ENCODE results near the gene HYDIN.

Gene HYDIN

DNA sequence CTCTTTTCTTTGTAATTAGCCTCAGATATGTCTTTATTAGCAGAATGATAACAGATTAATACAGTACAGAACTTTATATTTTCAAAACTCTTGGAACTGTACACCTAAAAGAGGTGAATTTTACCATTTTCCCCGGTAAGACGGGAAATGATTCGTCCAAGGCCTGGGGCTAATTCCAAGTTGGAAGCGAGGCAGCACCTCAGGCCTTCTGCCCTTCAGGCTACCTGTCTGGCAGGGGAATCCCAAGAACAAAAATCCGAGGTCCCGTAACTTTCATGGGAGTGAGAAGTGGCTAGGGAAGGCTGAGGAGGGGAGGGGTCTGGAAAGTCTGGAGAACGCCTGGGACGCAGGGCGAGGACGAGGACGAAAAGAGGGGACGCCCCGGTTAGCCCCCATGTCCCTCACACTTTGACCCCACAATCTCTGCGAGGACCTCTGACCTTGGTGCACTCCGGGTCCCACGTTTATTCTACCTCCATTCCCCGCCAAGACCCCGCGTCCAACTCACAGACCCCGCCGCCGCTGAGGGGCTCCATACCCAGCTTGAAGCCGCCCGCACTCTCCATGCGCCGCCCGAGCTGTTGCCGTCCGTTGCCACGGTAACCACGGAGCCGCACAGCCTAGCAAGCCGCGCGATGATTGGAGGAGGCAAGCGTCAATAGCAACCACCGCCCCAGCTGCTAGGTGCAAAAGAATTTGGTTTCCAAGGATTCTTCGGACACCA is at the start of gene HYDIN:
Gene HYDIN, minus strand, starts transcription at position 601 of the 724 bp plus-strand sequence. CDS start 43,827 bp downstream, outside the sequence.
- peak; percentile 80 for DNase-seq

DNA sequence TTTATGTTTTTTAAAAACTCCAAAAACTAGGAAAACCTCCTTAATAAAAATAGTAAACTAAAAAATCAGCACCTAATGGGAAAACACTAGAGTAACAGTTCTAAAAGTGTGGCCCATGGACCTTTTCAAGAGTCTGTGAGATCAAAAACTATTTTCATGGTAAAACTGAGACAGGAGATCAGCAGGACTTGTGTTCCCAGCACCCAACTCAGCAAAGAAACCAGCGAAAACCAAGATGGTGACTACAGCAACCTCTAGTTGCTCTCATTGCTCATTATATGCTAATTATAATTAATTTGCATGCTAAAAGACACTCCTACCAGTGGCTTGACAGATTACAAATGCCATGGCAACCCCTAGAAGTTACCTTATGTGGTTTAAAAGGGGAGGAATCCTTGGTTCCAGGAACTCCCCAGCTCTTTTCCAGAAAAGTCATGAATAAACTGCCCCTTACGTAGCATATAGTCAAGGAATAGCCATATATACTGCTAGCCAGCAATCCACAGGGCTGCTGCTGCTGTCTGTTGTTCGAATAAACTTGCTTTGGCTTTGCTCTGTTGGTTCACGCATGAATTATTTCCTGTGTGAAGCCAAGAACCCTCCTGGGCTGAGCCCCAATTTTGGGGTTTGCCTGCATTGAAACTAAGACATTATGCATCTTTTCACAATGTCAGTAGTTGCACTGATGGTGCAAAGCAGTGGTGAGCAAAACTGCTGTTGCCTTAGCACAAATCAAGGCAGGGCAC is 46.2 kb upstream of the HYDIN start:
- DNase-seq: no peak

DNA sequence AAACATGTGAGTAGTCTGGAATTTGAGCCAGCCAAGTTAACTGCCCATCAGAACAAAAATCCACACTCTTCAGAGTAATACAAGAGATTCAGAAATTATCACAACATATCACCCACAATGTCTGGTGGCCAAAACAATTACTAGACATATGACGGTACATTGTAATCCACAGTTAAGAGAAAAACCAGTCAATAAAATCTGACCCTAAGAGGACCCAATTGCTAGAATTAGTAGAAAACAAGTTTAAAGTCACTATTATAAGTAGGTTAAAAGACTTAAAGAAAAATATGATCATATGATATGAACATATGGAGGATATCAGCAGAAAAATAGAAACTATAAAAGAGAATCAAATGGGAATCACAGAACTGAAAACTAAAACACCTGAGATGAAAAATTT is 42.9 kb upstream of the HYDIN start:
- DNase-seq: no peak

DNA sequence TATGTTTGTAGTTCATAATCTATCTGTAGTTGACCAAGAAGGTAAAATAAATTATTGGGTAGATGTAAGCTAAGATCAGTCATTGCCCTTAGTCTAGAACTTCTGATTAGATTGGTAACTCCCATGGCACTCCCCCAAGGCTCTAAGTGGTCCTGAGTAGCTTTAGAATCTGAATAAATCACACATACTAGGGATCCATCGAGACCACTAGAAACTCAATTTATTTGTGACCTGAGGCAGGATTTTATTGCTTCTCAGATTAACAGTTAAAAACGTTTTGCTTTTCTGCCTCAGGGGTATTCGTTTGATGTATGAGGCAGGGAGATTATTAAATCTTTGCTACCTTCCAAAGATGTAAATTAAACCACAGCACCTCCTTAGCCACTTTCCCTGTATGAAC is 33.8 kb upstream of the HYDIN start:
- no peak for DNase-seq

DNA sequence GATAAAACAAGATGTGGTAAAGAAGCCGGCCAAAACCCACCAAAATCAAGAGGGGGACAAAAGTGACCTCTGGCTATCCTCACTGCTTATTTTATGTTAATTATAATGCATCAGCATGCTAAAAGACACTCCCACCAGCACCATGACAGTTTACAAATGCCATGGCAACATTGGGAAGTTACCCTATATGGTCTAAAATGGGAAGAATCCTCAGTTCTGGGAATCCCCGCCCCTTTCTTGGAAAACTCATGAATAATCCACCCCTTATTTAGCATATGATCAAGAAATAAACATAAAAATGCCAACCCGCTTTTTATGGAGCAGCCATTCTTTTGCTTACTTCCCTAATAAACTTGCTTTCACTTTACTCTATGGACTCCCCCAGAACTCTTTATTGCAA is 33.1 kb upstream of the HYDIN start:
- no peak for DNase-seq

DNA sequence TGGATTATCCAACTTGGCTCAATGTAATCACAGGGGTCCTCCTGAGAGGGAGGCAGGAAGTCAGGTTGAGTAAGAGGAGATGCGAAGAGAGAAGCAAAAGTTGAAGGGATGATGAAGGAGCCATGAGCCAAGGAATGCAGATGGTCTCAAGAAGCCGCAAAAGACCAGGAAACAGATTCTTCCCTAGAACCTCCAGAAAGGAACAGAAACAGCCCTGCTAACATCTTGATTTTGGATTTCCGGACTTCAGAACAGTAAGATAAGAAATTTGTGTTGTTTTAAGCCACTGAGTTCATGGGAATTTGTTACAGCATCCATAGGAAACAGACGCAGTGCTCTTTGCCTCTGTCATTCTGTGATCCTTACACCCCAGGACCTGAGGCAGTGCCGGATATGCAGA is 31.9 kb upstream of the HYDIN start:
- no peak for DNase-seq

DNA sequence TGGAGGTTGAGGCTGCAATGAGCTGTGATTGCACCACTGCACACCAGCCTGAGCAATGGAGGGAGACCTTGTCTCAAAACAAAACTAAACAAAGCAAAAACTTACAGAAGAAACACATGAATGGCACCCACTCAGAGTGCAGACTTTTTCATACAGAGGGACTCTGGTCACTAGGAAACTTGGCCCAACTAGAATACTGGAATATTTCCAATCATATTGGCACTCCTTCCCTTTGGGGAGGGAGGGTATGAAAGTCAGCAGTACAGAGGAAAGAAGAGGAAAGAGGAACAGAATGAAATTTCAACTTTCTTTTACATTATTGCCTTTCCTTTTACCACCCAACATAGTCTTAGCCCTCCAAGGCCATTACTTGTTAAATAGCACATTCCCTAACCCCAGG is 30.5 kb upstream of the HYDIN start:
- DNase-seq: no peak

DNA sequence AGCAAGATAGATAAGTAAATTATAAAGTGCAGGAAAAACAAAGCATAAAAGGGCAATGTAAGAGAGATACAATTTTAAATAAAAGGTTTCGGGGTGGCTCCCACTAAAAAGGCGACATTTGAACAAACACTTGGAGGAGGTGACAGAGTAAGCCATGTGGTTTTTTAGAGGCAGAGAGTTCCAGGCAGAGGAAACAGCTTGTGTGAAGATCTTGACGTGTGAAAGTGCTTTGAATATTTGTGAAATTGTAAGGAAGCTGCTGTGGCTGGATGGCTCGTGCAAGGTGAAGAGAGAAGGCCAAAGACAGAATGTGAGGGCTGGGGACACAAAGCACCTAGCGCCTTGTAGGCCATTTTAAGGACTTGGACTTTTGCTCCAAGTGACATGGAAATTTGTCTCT is 28.6 kb upstream of the HYDIN start:
- DNase-seq: no peak

DNA sequence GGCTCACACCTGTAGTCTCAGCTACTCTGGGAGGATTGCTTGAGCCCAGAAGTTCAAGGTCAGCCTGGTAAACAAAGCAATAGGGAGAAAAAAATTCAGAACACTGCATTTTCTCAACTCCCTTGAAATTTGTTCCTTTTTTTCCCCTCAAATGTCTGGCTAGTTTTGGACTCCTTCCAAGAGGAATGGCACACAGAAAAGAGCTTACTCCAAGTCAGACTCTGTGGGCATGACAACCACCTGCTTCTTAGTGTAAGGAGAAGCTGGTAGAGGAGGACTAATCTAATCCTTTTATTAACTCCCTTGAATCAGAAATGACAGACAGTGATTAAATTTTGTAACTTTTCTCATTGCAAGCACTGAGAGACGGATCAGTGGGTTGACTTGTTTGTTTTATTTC is 27.9 kb upstream of the HYDIN start:
- DNase-seq: no peak

DNA sequence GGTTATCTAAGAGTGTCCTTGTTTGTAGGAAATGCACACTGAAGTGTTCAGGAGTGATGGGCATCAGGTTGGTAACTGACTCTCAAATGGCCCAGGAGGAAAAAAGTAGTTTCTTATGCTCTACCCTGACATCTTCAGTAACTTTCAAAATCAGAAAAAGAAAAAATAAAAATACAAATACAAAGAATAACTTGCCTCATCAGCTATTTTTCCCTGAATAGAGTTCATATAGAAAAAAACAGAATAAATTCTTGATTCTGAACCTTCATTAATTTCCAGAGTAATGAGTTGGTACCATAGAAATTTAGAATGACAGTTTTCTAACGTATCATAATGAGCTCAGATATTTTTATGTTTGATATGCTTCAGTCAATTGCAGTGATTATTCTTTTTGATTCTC is 27.2 kb upstream of the HYDIN start:
- DNase-seq: no peak

DNA sequence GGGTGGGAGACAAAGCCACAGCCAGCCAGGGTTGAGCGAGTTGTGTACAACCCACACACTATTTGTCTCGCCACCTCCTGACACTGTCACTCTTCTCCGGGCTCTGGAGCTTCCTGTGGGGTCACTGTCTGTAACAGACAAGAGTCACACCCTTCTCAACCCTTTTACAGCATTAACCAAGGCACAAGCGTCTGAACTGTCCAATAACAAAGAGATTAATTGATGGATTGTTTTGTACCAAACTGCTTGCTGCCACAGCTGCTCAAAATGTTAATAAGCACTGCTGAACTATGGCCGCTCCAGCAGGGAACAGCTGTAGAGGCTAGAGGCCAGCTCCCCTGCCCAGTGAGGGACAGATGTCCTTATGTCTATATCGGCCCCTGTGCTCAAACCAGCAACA is 25.2 kb upstream of the HYDIN start:
- DNase-seq: peak; percentile 67

DNA sequence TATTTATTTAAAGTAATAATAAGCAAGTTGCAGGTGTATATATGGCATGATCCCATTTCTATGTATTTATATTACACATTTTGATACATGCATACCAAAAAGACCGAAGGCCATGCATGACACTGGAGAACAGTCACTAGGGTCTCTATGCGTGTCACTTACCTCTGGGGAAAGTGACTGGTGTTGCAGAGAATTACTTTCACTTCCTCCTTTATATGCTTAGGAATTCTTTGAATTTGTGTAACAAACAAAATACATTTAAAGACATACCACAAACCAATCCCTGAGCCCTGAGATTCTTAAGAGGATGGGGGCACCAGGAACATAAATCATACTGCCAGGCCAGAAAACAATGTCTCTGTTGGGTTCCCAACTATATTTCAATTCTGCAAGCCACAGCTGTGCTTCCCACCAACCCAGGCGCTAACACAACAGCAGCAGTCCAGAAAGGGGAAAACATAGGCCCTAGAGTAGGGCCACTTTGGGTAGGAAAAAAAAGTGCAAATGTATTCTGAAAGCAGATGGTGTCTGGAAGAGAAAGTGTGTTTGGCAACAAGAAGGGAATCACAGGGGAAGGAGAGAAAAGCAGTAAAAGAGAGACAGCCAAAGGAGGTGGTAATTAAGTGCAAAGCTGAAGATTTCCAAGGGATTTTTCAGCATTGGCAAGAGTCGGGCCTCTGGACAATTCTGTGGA is 24.5 kb upstream of the HYDIN start:
- peak; percentile 5 for DNase-seq

DNA sequence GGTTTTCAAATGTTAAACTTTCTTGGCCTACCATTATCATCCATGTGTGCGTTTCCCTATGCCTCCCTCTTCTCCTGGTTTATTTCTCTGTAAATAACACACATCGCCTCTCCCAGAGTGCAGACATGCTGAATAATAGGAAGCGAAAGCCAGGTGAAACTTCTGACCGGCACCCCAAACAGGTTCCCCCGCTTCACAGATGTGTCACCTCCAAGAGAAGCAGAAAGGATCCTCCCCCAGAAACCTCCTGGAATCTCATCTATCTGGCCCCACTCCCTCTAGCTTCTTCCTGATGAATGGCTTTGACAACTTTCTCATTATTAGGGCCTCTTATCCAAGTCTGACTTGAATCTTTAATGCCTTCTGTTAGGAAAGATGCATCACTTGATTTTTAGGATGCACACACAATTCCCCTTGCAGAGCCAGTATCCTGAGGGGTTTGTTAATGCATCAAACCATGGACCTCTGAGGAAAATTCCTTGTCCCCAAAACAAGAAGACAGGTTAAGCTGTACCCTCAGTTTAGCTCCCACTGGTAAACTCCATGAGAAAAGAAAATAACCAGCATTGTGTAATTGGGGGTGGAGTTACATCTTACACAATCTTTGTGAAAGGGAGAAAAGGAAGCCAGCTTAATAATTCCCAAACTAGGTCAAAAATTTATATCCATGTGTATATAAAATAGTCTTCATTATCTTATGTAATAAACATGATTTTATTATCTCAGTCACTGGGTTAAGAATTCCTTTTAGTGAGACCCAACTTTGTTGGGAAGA is 20.1 kb upstream of the HYDIN start:
- DNase-seq: no peak

DNA sequence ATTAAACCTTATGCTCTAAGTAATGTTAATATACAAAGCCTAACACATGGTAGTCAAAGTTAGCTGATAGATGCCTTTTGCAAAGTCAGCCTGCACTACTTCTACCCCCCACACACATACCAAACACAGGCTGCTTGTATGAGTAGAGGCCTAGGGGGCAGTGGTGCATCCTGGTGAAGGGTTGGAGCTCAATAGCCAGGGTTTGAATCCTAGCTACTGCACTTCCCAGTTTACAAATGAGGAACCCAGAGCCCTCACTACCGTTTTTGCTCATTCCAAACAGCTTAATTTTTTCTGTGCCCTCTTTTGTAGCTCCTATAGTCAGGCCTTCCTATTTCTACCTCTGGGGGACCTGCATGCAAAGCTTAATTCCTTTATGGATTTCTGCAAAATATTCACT is 18.9 kb upstream of the HYDIN start:
- no peak for DNase-seq

DNA sequence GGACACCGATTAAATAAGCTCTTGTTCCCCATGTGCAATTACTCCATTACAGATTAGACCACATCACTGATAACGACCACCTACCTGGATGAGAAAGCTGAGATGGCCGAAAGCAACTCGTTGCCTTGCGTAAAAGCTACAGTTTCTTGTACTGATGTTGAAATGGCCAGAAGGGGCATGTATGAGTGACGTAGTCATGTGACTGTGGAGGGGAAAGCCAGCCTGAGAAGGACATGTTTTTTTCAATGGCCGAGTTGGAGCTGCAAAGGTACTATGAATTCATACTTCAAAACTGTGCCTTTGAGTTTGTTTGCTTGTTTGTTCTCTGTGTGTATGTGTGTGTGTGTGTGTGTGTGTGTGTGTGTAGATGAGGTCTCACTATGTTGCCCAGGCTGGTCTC is 17.0 kb upstream of the HYDIN start:
- DNase-seq: no peak

DNA sequence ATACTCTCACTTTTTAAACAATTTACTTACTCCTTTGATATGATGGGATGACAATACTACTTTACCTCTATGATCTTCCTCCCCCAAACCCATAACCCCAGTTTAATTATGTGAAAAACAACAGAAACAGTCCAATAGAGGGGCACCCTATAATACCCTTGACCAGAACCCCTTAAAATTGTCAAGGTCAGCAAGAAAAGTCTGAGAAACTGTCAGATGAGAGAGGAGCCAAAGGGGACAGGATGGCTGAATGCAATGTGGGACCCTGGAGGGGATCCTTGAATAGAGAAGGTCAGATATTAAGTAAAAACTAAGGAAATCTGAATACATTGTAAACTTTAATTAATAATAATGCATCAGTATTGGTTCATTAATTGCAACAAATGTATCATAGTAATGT is 15.8 kb upstream of the HYDIN start:
- no peak for DNase-seq

DNA sequence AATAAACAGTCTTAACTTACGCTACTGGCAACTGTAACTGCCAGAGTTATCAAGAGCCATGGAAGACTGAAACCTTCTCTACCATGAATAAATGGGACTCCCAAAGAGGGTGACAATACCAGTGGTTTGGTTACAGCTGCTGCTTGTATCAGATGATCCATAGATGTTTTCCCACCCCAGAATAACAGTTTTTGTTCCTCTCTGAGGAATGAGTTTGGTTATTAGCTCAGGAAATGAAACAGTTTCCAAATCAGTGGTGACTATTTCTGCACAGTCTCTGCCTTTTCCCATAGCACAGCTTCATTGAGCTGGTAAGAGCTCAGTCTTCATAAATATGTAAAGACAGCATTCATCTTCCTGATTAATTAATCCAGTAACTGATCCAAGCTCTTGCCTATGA is 14.0 kb upstream of the HYDIN start:
- no peak for DNase-seq

DNA sequence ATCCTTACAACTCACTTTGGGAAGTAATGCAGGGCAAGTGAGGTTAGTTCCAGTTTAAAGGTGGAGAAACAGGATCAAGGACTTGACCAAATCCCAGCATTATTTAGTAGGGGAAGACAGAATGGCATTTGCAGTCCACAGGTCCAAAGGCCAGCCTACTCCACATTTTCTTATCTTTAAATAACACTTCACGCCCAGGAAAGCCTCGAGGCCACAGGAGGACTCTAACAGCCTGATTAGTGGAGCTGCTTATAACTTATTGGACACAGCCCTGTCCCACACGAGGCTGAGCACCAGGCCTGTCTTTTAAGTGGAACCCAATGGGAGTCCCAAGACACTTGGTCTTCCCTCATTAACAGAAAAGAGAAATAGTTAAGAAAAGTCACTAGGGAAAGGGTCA is 12.1 kb upstream of the HYDIN start:
- no peak for DNase-seq

DNA sequence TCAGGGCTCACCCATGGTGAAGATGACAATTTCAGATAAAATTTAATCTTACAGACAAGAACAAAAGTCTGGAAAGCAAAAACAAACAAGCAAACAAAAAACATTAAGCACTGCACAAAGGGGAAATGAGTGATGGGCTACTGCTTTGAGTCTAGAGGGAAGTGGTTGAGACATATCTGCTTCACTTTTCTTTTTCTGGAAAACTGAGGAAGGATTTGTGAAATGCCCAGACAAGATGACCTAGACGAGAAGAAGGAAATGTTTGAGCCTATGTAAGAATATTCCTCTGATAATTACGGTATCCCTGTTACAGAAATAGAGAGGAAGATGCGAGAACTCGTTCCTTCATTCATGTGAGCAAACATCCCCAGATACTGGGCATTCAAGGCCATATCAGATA is 11.5 kb upstream of the HYDIN start:
- DNase-seq: no peak

DNA sequence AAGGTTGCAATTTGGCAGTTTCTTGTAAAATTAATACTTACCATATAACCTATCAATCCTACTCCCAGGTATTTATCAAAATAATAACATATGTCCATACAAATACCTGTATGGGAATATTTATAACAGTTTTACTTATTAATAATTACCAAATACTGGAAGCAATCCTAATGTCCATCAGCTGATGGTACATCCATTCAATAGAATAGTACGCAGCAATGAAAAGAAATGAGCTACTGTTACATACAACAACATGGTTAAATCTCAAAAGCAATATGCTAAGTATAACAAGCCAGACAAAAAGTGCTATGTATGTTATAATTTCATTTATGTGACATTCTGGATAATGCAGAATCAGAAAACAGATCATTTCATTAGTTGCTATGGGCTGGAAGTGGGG is 1.2 kb downstream of the HYDIN start:
- no peak for DNase-seq

DNA sequence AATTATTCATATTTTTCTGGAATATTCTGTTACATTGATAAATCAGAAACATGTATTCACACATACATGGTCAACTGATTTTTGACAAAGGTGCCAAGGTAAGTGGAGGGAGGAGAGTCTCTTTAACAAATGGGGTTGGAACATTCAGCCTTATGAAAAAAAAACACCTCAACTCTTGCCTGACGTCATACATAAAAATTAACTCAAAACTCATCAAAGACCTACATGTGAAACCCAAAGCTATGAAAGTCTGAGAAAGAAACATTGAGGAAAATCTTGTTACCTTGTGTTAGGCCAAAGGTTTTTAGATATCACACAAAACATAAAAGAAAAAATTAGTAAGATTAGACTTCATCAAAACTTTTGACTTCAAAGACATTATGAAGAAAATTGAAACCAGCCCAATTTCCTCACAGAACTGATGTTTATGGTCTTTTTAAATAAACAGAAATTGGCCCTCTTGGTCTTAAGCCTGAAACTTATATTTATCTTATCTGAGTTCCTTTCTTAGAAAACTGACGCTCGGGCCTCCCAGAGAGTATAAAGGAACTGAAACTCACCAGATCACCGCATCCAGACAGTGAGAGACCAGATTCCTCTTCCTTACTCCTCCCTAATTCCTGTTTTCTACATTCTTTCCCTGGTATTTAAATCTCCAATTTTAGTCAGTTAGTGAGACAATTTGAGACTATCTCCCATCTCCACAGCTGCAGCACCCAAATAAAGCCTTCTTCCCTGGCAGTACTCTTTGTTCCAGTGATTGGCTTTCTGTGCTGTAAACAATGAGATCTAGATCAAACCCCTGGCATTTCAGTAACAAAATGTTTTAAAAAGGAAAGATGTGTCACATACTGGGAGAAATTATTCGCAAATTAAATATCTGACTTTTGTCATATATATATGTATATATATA is 4.0 kb downstream of the HYDIN start:
- DNase-seq: no peak

DNA sequence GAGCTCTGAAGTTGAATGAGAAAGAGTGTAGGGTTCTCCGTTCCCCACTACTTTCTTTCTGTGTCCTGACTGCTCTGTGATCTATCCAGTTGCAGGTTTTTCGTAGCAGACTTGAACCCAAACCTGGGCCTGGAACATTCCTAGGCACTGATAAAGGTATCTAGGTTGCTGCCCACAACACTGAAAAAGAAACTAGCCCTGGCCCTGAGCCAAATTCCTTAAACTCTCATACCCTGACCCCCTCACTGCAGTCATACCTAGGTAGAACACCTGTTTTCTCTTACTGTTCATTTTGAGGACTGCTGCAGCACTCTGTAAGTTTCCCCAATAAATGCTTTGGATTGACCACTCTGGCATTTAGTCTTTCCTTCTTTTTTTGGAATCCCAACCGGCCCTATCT is 5.4 kb downstream of the HYDIN start:
- DNase-seq: no peak

Data from NCI-H146 (cell line).